ENCODE data around the gene CPE.

Gene CPE

DNA sequence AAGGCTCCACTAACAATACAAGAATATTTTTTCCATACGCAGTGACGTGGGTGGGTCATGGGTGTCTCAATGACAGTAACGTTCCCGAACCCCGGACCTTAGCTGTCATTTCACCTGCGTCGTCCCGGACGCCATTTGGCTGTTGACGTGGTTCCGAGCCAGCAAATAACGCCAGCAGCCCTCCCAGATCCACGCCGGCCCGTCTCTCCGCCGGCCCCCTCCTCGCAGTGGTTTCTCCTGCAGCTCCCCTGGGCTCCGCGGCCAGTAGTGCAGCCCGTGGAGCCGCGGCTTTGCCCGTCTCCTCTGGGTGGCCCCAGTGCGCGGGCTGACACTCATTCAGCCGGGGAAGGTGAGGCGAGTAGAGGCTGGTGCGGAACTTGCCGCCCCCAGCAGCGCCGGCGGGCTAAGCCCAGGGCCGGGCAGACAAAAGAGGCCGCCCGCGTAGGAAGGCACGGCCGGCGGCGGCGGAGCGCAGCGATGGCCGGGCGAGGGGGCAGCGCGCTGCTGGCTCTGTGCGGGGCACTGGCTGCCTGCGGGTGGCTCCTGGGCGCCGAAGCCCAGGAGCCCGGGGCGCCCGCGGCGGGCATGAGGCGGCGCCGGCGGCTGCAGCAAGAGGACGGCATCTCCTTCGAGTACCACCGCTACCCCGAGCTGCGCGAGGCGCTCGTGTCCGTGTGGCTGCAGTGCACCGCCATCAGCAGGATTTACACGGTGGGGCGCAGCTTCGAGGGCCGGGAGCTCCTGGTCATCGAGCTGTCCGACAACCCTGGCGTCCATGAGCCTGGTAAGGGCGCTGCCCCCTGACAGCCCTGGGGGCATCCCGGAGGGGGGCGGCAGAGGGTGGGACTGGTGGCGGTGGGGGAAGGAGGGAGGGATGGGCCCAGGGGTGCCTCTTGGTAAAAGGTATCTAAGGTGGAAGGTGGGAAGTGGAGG lies at the start of gene CPE:
Gene CPE (plus strand): TSS at position 264 of the 933 bp plus-strand sequence. CDS start 214 bp downstream, at position 478.
- TF ChIP-seq, protein P1, sequence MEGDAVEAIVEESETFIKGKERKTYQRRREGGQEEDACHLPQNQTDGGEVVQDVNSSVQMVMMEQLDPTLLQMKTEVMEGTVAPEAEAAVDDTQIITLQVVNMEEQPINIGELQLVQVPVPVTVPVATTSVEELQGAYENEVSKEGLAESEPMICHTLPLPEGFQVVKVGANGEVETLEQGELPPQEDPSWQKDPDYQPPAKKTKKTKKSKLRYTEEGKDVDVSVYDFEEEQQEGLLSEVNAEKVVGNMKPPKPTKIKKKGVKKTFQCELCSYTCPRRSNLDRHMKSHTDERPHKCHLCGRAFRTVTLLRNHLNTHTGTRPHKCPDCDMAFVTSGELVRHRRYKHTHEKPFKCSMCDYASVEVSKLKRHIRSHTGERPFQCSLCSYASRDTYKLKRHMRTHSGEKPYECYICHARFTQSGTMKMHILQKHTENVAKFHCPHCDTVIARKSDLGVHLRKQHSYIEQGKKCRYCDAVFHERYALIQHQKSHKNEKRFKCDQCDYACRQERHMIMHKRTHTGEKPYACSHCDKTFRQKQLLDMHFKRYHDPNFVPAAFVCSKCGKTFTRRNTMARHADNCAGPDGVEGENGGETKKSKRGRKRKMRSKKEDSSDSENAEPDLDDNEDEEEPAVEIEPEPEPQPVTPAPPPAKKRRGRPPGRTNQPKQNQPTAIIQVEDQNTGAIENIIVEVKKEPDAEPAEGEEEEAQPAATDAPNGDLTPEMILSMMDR (conservative IDR thresholded peaks at IDR 0.05; ENCODE audit: control insufficient read depth, insufficient read depth, low read depth, low read length): no peak
- DNase-seq (ENCODE audit: low read depth): peak; percentile 63

DNA sequence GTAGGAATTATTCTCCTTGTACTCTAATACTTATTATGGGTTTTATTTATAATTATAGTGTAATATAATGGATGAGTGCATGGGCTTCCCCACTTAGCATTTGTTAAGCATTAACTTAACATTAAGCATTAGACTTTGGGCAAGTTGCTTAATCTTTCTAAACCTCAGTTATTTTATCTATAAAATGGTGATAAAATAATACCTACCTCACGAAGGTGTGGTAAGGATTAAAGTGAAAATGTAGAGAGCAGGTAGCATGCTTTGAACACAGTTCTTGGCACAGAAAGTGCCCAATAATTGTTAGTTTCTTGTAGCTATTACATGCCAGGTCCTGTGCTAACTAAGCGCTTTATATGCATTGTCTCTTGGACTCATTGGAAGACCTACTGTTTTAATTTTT lies 48.7 kb upstream of the CPE start:
- no peak for DNase-seq (ENCODE audit: low read depth)
- peak overlapping the region; percentile 100 for H3K4me3 ChIP-seq (ENCODE audit: control insufficient read depth, low read depth, low read length)
- TF ChIP-seq, protein P1 (conservative IDR thresholded peaks at IDR 0.05; ENCODE audit: control insufficient read depth, insufficient read depth, low read depth, low read length): no peak

More for the DNA sequence above, at the start of gene CPE:
- peak within 1 kb of the TSS; percentile 62 for H3K4me3 ChIP-seq (ENCODE audit: control insufficient read depth, low read depth, low read length)

DNA sequence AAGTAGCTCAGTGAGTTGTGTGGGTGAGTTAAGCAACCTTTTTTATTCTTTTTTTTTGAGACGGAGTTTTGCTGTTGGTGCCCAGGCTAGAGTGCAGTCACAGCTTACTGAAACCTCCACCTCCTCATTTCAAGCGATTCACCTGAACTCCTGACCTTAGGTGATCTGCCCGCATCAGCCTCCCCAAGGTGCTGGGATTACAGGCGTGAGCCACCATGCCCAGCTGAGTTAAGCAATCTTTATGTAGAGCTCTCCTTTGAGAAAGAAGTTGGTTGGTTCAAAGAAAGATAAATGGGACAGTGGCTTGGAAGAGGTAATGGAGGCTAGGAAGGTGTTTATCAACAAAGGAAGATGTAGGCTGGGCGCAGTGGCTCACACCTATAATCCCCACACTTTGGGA lies 48.1 kb upstream of the CPE start:
- H3K4me3 ChIP-seq (ENCODE audit: control insufficient read depth, low read depth, low read length): peak overlapping the region; percentile 100
- TF ChIP-seq, protein P1 (conservative IDR thresholded peaks at IDR 0.05; ENCODE audit: control insufficient read depth, insufficient read depth, low read depth, low read length): no peak
- DNase-seq (ENCODE audit: low read depth): no peak

DNA sequence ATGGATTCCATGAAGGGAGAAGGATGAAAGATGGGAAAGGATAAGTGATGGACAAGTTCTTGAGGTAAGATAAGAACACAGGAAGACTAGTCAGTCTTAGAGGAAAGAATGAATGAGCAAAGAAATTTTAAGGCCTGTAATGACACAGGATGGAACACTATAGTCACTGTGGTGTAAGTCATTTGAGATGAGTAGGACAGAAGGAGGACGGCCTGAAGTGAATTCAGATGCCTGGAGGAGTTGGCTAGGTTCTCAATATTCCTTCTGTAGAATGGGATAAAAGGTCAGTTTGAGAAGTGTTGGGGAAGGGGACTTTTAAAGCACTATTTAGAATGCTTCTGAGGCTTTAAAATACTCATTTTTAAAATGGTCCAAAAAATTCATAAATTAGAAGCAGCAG lies 47.4 kb upstream of the CPE start:
- TF ChIP-seq, protein P1 (conservative IDR thresholded peaks at IDR 0.05; ENCODE audit: control insufficient read depth, insufficient read depth, low read depth, low read length): no peak
- peak overlapping the region; percentile 100 for H3K4me3 ChIP-seq (ENCODE audit: control insufficient read depth, low read depth, low read length)

DNA sequence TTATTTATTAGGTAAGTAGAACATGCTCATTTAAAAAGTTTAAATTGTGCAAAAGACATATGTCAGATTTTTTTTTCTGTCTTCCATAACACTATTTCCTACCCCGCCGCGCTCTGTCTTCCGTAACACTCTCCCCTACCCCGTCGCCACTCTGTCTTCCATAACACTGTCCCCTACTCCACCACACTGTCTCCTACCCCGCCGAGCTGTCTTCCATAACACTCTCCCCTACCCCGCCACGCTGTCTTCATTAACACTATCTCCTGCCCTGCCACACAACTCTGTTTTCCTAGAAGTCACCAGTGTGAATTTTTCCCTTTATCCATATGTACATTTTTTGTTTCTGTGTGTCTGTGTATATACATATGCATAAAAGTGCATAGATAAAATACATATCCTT lies 47.0 kb upstream of the CPE start:
- peak overlapping the region; percentile 100 for H3K4me3 ChIP-seq (ENCODE audit: control insufficient read depth, low read depth, low read length)
- DNase-seq (ENCODE audit: low read depth): no peak
- TF ChIP-seq, protein P1 (conservative IDR thresholded peaks at IDR 0.05; ENCODE audit: control insufficient read depth, insufficient read depth, low read depth, low read length): no peak

More for the DNA sequence above, 47.4 kb upstream of the CPE start:
- DNase-seq (ENCODE audit: low read depth): no peak

DNA sequence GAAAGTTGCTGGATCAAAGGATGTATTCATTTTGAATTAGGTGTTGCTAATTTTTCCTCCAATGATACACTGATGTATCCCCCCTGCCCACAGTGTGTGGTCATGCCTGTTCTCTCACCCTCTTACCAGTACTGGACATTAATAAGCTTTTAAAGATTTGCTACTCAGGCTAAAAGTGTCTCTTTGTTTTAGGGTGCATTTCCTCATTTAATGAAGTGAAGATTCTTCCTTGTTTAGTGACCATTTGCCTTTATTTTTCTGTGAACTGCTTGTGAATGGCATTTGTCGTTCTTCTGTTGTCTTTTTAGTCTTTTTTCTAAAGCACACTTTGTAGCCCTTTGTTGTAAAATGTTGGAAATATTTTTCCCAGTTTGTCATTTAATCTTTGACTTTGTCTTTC lies 46.3 kb upstream of the CPE start:
- H3K4me3 ChIP-seq (ENCODE audit: control insufficient read depth, low read depth, low read length): peak overlapping the region; percentile 100
- TF ChIP-seq, protein P1 (conservative IDR thresholded peaks at IDR 0.05; ENCODE audit: control insufficient read depth, insufficient read depth, low read depth, low read length): no peak
- no peak for DNase-seq (ENCODE audit: low read depth)

All from fibroblast of mammary gland (primary cell).